ENCODE results near the gene MYL9.
"Not testable (repeated sequence)": the region's sequence is repeated elsewhere in the genome, so short reads cannot be mapped to it uniquely, and the experiment has no call there.

MYL9 gene

DNA sequence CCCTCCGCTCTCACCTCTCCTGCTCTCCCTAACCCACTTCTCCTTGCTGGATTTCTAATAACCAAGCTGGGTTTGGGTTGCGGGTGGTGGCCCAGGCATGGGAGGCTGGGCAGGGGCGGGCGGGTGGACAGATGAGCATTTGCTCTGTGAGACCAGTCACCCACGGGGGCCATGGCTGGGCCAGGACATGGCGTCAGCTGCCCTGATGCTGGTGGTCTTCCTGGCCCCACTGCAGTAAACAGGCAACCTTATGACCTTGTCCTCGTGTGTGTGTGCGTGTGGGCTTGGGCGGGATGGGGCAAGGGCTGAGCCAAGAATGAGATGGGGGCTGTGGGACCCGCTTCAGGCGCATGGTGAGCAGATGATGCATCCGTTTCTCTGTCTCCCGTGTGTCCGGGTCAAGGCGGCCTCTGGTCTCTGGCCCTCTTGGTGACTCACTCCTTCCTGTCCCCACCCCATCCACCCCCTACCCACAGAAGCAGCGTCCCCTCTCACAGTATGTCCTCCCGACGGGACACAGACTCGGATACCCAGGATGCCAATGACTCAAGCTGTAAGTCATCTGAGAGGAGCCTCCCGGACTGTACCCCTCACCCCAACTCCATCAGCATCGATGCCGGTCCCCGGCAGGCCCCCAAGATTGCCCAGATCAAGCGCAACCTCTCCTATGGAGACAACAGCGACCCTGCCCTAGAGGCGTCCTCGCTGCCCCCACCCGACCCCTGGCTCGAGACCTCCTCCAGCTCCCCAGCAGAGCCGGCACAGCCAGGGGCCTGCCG is 41.4 kb upstream of the MYL9 start:
- Histone ChIP-seq H3K9me3 (ENCODE audit: control insufficient read depth, low read length) (no peaks in the 10 kb centered on the region), H3K27ac (ENCODE audit: insufficient read depth, low read depth, low read length, poor library complexity, severe bottlenecking) (no peak overlapping the region), H3K4me3 (ENCODE audit: insufficient read depth, low read depth, low read length) (no peak overlapping the region), H3K4me1 (ENCODE audit: control insufficient read depth, insufficient read depth, low read length) (peaks cover 9% of the 10 kb centered on the region), H3K36me3 (ENCODE audit: control insufficient read depth, insufficient read depth, low read length) (peaks cover 54% of the 10 kb centered on the region), H3K27me3 (ENCODE audit: control insufficient read depth, insufficient read depth, low read length, poor library complexity, severe bottlenecking) (no peaks in the 10 kb centered on the region)
- WGBS, 2 experiments, result 95% methylated on average over 31 of the region's 31 CpGs

DNA sequence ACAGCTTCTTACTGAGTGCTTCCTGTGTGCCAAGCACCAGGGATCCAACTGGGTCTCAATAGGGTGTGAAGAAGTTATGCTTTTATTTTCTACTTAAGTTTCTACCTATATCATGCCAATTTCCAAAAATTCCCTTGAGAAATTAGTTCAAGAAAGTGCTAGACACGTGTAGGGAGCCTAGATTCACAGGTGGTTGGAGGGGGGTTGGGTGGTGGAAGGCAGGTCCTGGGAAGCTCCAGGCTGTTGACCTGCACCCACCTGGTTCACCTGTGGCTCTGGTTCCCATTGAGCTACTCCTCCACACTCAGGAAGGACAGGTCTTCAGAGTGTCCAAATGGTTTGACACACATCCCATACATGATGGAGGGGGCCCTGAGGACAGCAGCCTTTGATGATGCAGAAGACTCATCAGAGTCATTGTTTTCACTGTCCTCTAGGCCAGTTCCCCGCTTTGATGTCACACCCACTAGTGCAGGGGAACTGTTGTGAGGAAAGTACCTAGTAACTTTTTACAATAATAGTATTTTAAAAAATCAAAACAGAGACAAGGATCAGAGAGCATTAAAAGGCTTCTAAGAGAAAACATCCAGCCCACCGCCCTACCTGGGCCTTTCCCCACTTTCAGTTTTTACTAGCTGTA is 39.8 kb upstream of the MYL9 start:
- Histone ChIP-seq H3K27ac (ENCODE audit: insufficient read depth, low read depth, low read length, poor library complexity, severe bottlenecking) (no peak overlapping the region), H3K9me3 (ENCODE audit: control insufficient read depth, low read length) (no peaks in the 10 kb centered on the region), H3K36me3 (ENCODE audit: control insufficient read depth, insufficient read depth, low read length) (peaks cover 61% of the 10 kb centered on the region), H3K27me3 (ENCODE audit: control insufficient read depth, insufficient read depth, low read length, poor library complexity, severe bottlenecking) (no peaks in the 10 kb centered on the region), H3K4me1 (ENCODE audit: control insufficient read depth, insufficient read depth, low read length) (peaks cover 9% of the 10 kb centered on the region), H3K4me3 (ENCODE audit: insufficient read depth, low read depth, low read length) (no peak overlapping the region)
- 89 to 93% methylated on average over 1 to 2 of the region's 3 CpGs for WGBS, 2 experiments

DNA sequence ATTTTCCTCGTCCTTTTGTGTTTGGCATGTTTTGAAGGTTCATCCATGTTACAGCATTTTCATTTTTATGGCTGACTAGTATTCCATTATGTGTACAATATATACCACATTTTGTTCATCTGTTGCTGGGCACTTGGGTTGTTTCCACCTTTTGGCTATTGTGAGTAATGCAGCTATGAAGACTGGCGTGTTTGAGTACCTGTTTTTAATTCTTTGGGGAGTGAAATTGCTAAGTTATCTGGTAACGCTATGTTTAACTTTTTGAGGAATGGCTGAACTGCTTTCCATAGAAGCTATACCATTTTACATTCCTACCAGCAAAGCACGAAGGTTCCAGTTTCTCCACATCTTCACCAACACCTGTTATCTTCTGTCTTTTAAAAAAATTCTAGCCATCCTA is 37.0 kb upstream of the MYL9 start:
- H3K27ac ChIP-seq (ENCODE audit: insufficient read depth, low read depth, low read length, poor library complexity, severe bottlenecking), result no peak overlapping the region
- no peaks in the 10 kb centered on the region for H3K27me3 ChIP-seq (ENCODE audit: control insufficient read depth, insufficient read depth, low read length, poor library complexity, severe bottlenecking)
- no peaks in the 10 kb centered on the region for H3K4me1 ChIP-seq (ENCODE audit: control insufficient read depth, insufficient read depth, low read length)
- no peaks in the 10 kb centered on the region for H3K9me3 ChIP-seq (ENCODE audit: control insufficient read depth, low read length)
- WGBS, 2 experiments, result 93 to 95% methylated on average over 4 of the region's 4 CpGs
- no peak overlapping the region for H3K4me3 ChIP-seq (ENCODE audit: insufficient read depth, low read depth, low read length)
- H3K36me3 ChIP-seq (ENCODE audit: control insufficient read depth, insufficient read depth, low read length), result peaks cover 51% of the 10 kb centered on the region

DNA sequence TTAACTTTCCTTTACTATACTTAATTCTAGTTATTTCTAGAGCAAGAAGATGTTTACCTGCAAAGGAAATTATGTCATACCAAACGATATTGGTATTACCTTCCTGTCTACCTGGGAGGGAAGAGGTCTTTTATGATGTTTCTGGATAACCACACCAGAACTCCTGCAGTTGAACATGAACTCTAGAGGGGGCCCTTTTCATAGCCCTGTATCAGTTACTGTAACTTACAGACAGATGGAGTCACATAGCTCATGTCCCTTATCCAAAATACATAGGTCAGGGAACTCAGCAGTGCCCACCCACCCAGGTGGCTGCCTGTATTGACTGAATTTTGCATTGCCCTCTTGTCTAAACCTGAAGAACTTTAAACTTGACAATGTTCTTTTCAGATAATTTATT is 35.1 kb upstream of the MYL9 start:
- no peaks in the 10 kb centered on the region for H3K4me1 ChIP-seq (ENCODE audit: control insufficient read depth, insufficient read depth, low read length)
- H3K4me3 ChIP-seq (ENCODE audit: insufficient read depth, low read depth, low read length), result no peak overlapping the region
- peaks cover 31% of the 10 kb centered on the region for H3K36me3 ChIP-seq (ENCODE audit: control insufficient read depth, insufficient read depth, low read length)
- no peaks in the 10 kb centered on the region for H3K9me3 ChIP-seq (ENCODE audit: control insufficient read depth, low read length)
- WGBS, 2 experiments, result 96 to 100% methylated on average over 1 of the region's 1 CpG
- no peak overlapping the region for H3K27ac ChIP-seq (ENCODE audit: insufficient read depth, low read depth, low read length, poor library complexity, severe bottlenecking)
- no peaks in the 10 kb centered on the region for H3K27me3 ChIP-seq (ENCODE audit: control insufficient read depth, insufficient read depth, low read length, poor library complexity, severe bottlenecking)

DNA sequence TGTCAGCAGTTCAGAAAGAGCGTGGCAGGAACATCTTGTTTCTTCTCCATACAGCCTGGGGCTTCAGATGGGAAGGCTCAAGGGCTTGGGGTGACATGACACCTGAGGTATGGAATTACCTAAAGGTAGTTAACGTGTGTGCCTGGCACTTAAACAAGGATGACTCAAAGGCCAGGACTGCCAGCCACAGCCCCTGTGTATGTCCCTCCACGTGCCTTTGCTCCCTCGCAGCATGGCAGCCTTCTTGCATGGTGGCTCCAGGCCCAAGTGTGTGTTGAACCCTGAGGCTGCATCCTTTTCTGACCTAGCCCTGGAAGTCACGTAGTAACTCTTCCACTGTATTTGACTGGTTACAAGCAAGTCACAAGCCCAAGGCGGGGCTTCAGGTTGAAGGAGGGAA is 33.6 kb upstream of the MYL9 start:
- Histone ChIP-seq H3K4me3 (ENCODE audit: insufficient read depth, low read depth, low read length) (no peak overlapping the region), H3K36me3 (ENCODE audit: control insufficient read depth, insufficient read depth, low read length) (peaks cover 32% of the 10 kb centered on the region), H3K4me1 (ENCODE audit: control insufficient read depth, insufficient read depth, low read length) (no peaks in the 10 kb centered on the region), H3K27me3 (ENCODE audit: control insufficient read depth, insufficient read depth, low read length, poor library complexity, severe bottlenecking) (no peaks in the 10 kb centered on the region), H3K27ac (ENCODE audit: insufficient read depth, low read depth, low read length, poor library complexity, severe bottlenecking) (no peak overlapping the region), H3K9me3 (ENCODE audit: control insufficient read depth, low read length) (no peaks in the 10 kb centered on the region)
- WGBS, 2 experiments, result 95 to 96% methylated on average over 6 of the region's 6 CpGs

DNA sequence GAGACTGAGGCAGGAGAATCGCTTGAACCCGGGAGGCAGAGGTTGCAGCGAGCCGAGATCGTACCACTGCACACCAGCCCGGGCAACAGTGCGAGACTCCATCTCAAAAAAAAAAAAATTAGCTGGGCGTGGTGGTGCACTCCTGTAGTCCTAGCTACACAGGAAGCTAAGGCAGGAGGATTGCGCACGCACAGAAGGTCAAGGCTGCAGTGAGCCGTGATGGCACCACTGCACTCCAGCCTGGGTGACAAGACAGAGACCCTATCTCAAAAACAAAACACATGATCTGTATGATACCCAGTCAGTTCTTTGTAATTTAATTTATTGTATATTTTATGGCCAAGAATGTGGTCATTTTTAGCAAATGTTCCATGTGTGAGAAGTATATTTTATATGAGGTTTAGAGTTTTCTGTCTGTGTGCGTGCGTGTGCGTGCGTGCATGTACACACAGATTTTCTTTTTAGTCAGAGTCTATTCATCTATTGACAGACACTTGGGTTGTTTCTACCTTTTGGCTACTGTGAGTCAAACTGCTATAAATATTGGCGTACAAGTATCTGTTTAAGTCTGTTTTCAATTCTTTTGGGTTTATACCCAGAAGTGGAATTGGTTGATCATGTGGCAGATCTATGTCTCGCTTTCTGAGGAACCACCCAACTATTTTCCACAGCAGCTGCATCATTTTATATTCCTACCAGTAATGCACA is 22.2 kb upstream of the MYL9 start:
- Histone ChIP-seq H3K27me3 (ENCODE audit: control insufficient read depth, insufficient read depth, low read length, poor library complexity, severe bottlenecking) (no peaks in the 10 kb centered on the region), H3K4me3 (ENCODE audit: insufficient read depth, low read depth, low read length) (no peak overlapping the region), H3K36me3 (ENCODE audit: control insufficient read depth, insufficient read depth, low read length) (peaks cover 10% of the 10 kb centered on the region), H3K4me1 (ENCODE audit: control insufficient read depth, insufficient read depth, low read length) (no peaks in the 10 kb centered on the region), H3K9me3 (ENCODE audit: control insufficient read depth, low read length) (no peaks in the 10 kb centered on the region), H3K27ac (ENCODE audit: insufficient read depth, low read depth, low read length, poor library complexity, severe bottlenecking) (no peak overlapping the region)
- WGBS, 2 experiments, result 94 to 95% methylated on average over 17 of the region's 17 CpGs

DNA sequence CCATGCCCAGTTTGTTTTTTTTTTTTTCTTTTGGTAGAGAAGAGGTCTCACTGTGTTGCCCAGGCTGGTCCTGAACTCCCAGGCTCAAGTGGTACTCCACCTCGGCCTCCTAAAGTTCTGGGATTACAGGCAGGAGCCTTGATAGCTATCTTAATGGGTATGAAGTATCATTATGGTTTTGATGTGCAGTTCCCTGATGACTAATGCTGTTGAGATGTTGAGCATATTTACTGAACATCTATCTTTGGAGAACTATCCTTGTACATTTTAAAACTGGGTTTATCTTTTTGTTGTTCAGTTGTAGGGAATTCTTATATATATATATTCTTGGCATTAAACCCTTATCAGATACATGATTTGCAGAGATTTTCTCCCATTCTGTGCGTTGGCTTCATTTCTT is 21.4 kb upstream of the MYL9 start:
- Histone ChIP-seq H3K4me1 (ENCODE audit: control insufficient read depth, insufficient read depth, low read length) (no peaks in the 10 kb centered on the region), H3K27me3 (ENCODE audit: control insufficient read depth, insufficient read depth, low read length, poor library complexity, severe bottlenecking) (no peaks in the 10 kb centered on the region), H3K36me3 (ENCODE audit: control insufficient read depth, insufficient read depth, low read length) (peaks cover 13% of the 10 kb centered on the region), H3K27ac (ENCODE audit: insufficient read depth, low read depth, low read length, poor library complexity, severe bottlenecking) (no peak overlapping the region), H3K4me3 (ENCODE audit: insufficient read depth, low read depth, low read length) (no peak overlapping the region), H3K9me3 (ENCODE audit: control insufficient read depth, low read length) (no peaks in the 10 kb centered on the region)
- WGBS, 2 experiments, result 88 to 95% methylated on average over 2 of the region's 2 CpGs

DNA sequence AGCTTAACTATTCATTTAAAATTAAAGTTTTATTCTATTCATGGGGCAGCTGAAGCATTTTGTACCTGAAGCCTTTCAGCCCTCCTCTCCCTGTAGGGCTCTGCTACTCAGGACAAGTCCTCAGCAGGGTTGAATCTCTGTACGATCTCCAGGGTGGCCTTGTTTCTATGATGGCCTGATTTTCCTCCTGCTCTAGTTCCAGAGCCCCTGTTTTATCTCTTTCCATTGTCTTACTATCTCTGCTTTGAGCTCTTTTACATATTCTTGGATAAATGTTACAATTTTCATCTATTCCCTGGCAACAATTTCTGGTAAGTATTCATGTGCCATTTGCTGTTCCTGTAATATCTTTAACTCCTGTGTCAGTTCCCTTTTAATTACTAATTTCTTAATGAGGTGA is 19.8 kb upstream of the MYL9 start:
- H3K4me3 ChIP-seq (ENCODE audit: insufficient read depth, low read depth, low read length), result no peak overlapping the region
- no peaks in the 10 kb centered on the region for H3K27me3 ChIP-seq (ENCODE audit: control insufficient read depth, insufficient read depth, low read length, poor library complexity, severe bottlenecking)
- WGBS, 2 experiments, result 84 to 89% methylated on average over 1 of the region's 1 CpG
- no peaks in the 10 kb centered on the region for H3K9me3 ChIP-seq (ENCODE audit: control insufficient read depth, low read length)
- H3K4me1 ChIP-seq (ENCODE audit: control insufficient read depth, insufficient read depth, low read length), result no peaks in the 10 kb centered on the region
- no peak overlapping the region for H3K27ac ChIP-seq (ENCODE audit: insufficient read depth, low read depth, low read length, poor library complexity, severe bottlenecking)
- H3K36me3 ChIP-seq (ENCODE audit: control insufficient read depth, insufficient read depth, low read length), result peaks cover 26% of the 10 kb centered on the region

DNA sequence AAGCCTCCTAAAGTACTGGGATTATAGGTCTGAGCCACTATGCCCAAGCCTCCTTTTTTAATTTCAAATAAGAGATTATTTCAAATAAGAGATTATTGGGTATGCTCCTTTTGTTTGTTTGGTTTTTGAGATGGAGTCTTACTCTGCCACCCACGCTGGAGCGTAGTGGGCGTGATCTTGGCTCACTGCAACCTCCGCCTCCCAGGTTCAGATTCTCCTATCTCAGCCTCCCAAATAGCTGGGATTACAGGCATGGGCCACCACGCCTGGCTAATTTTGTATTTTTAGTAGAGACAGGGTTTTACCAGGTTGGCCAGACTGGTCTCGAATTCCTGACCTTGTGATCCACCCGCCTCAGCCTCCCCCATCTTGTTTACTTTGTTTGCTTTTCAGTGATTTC is 18.9 kb upstream of the MYL9 start:
- WGBS, 2 experiments, result 93 to 95% methylated on average over 7 of the region's 7 CpGs
- peaks cover 34% of the 10 kb centered on the region for H3K36me3 ChIP-seq (ENCODE audit: control insufficient read depth, insufficient read depth, low read length)
- not testable (repeated sequence) for H3K27me3 ChIP-seq (ENCODE audit: control insufficient read depth, insufficient read depth, low read length, poor library complexity, severe bottlenecking); H3K4me3 ChIP-seq (ENCODE audit: insufficient read depth, low read depth, low read length); H3K4me1 ChIP-seq (ENCODE audit: control insufficient read depth, insufficient read depth, low read length); H3K9me3 ChIP-seq (ENCODE audit: control insufficient read depth, low read length); H3K27ac ChIP-seq (ENCODE audit: insufficient read depth, low read depth, low read length, poor library complexity, severe bottlenecking)

DNA sequence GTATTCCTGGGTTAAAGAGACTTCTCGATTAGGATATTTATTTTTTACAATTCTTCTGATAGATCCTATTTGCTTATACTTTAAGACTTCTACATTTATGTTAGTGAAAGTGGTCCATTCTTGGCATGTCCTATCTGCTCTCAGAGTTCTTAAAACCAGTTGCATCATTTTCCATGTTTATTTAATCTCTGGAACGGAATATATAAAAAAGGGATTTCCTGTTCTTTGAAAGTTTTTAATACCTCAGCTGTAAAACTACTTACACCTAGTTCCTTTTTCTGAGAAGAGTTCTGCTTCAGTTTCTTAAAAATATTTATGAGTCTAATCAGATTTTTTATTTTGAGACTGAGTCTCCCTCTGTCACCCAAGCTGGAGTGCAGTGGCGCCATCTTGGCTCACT is 18.0 kb upstream of the MYL9 start:
- Histone ChIP-seq H3K9me3 (ENCODE audit: control insufficient read depth, low read length) (no peaks in the 10 kb centered on the region), H3K36me3 (ENCODE audit: control insufficient read depth, insufficient read depth, low read length) (peaks cover 41% of the 10 kb centered on the region), H3K27ac (ENCODE audit: insufficient read depth, low read depth, low read length, poor library complexity, severe bottlenecking) (no peak overlapping the region), H3K4me1 (ENCODE audit: control insufficient read depth, insufficient read depth, low read length) (no peaks in the 10 kb centered on the region), H3K27me3 (ENCODE audit: control insufficient read depth, insufficient read depth, low read length, poor library complexity, severe bottlenecking) (no peaks in the 10 kb centered on the region), H3K4me3 (ENCODE audit: insufficient read depth, low read depth, low read length) (no peak overlapping the region)
- 93 to 96% methylated on average over 1 to 3 of the region's 3 CpGs for WGBS, 2 experiments
